Measurements from ENCODE around the gene JAK1.

- TF ChIP-seq ZNF677 (tag by site-specific recombination; IDR thresholded peaks at IDR 0.05) (no peak), CTCF (tag by site-specific recombination; IDR thresholded peaks at IDR 0.05) (no peak), ZBTB1 (tag by site-specific recombination; IDR thresholded peaks at IDR 0.05) (no peak)
Observed at GRCh38 chr1:64874666-64875065, 91.7 kb downstream of the JAK1 start.

Data from HEK293 (cell line).